Keratinocyte (primary cell): ENCODE measurements around the gene NEURL1.

Experiments
- CTCF ChIP-seq, 3 experiments: IDR thresholded peaks in 1 of 3; conservative IDR thresholded peaks in 1 of 3; optimal IDR thresholded peaks in 1 of 3; 2 replicates in 2 of 3; 3 replicates in 1 of 3; pipeline versions ENCODE3 to v1.5.1; 2011; ENCODE audit warnings: low read length in 3 of 3, mild to moderate bottlenecking in 3 of 3, moderate library complexity in 2 of 3, control low read depth in 1 of 3, inconsistent platforms in 1 of 3; ENCODE audit not compliant: insufficient read depth in 2 of 3; ENCODE audit errors: extremely low read depth in 1 of 3
- EZH2 ChIP-seq: IDR thresholded peaks from one replicate; pipeline ENCODE4 v1.6.1; 2012; ENCODE audit warnings: inconsistent platforms, mild to moderate bottlenecking, low read length, moderate library complexity

DNA sequence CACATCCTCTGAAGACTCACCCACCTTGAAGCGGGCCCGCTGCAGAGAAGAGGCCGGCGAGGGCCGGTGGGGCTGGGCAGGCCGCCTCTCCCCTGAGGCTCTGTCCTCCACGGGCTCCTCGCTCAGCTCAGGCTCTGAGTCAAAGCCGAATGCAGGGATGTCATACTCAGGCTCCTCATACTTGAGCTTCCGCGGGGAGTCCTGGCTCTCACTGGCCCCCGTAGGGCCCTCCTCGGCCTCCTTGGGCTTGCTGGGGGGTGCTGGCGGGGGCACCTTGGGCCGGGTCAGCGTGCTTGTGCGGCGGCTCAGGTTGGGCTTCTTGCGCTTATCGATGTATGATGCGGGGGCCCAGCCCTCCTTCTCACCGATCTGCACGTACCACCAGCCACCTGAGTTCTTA lies 109.9 kb downstream of the NEURL1 start:
- TF ChIP-seq CTCF (optimal IDR thresholded peaks at IDR 0.05 in 1 of 3, IDR thresholded peaks at IDR 0.05 in 1 of 3, conservative IDR thresholded peaks at IDR 0.05 in 1 of 3; ENCODE audit: extremely low read depth in 1 of 3, insufficient read depth in 2 of 3, low read length in 3 of 3) (no peak), EZH2 (no peak)
